GM12891 (cell line): ENCODE results near the gene CTAGE1.

ENCODE experiments used
- PAX5 ChIP-seq: IDR thresholded peaks from 2 replicates; pipeline ENCODE4 v1.6.1; 2011; ENCODE audit warnings: low read length, moderate library complexity, mild to moderate bottlenecking; ENCODE audit not compliant: insufficient read depth, severe bottlenecking
- POLR2A ChIP-seq: IDR thresholded peaks from 2 replicates; pipeline ENCODE4 v1.6.1; 2011; ENCODE audit warnings: low read depth, low read length, control low read depth
- POLR2AphosphoS5 ChIP-seq: IDR thresholded peaks from 2 replicates; pipeline ENCODE4 v1.6.1; 2011; ENCODE audit warnings: low read depth, low read length, control low read depth
- SPI1 ChIP-seq: IDR thresholded peaks from 2 replicates; pipeline ENCODE4 v1.6.1; 2011; ENCODE audit warnings: low read depth, low read length, control low read depth
- TAF1 ChIP-seq: IDR thresholded peaks from 2 replicates; pipeline ENCODE4 v1.6.1; 2011; ENCODE audit warnings: low read depth, low read length, control low read depth

DNA sequence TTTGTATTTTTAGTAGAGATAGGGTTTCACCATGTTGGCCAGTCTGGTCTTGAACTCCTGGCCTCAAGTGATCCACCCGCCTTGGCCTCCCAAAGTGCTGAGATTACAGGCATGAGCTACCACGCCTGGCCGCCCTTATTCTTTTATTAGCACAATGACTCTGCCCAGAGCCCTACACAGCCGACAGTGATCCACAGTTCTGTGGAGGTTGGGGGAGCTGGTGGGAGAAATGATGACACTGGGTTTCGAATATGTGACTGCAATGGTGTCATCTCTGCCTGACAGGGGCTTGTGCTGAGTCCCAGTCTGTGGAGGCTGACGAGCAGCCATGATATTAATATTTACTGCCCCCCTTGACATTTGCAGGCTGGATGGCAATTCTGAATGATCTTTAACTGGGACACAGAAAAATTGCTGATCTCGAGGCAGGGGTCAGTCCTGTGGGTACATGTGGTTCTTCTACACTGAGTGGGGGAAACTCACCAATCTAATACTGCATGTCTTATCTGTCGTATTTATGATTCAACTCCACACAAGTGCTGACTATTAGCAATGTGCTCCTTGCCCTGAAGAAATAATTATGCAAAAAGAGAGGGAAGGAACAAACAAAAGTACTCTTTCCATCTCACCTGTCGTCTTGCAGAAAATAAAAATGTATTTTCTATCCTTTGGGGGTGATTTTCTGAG is 6.3 kb upstream of the CTAGE1 start:
- TF ChIP-seq POLR2AphosphoS5 = no peak
- no peak for TF ChIP-seq POLR2A
- TF ChIP-seq TAF1 = no peak
- TF ChIP-seq SPI1 = no peak
- TF ChIP-seq PAX5 = no peak
